ENCODE results near the gene CCDC12. TPM values are rescaled to one million over a fixed set of nuclear protein-coding genes. Genes with fewer than 3 reads are reported as not detected.

Gene CCDC12
- total and polyA plus RNA-seq, 2 donors (not counting 1 experiment from before 2014, with no cell fraction given): 84.0 to 97.3 TPM

DNA sequence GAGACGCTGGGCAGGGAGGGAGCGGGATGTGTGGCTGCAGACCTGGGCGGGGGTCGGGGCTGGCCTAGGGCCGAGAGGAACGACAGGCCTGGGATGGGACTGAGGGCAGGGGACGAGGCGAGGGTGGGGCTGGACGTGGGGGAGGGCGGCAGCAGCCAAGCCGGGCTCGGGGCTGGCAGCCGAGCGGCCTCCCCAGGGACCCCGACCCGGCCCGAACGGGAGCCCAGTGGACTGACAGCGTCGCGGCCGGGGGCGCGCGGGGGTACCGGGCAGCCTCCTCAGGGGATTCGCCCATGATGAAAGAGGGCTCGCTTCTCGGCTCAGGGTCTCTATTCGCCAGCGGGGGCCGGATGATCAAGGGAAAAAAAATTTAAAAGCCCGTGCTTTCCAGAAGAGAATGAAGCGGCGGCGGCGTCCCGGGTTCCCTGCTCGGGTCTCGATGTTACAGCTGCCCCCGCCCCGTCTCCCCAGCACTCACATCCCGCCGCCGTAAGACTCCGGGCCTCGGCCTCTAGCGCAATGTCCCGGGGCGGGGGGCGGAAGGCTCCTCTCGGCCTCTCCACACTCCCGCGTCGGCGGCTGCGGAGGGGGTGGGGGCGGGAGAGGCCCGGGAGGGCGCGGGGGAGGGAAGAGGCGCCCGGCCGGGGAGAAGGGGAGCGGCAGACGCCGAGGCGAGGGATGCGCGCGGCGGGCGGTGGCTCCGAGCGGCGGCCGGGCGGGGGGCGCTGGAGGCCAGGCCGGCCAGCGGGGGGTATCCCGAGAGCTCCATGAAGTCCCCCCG lies 94.8 kb downstream of the CCDC12 start:
- Histone ChIP-seq H3K4me2 (replicated peaks; ENCODE audit: low read depth, low read length, poor library complexity, severe bottlenecking) (peak overlapping the region; percentile 99), H3K27ac (ENCODE audit: low read length in 2 of 2) (no peak overlapping the region), H3K79me2 (ENCODE audit: control insufficient read depth, insufficient read depth, low read length) (no peaks in the 10 kb centered on the region), H3K4me3 (ENCODE audit: control extremely low read depth in 1 of 5, extremely low read depth in 1 of 5, insufficient read depth in 1 of 5, low read depth in 2 of 5, low read length in 4 of 5) (peak overlapping the region in 3 of 5 experiments; percentile 49 to 65 (median 53)), H2AFZ (ENCODE audit: insufficient read depth, low read depth, low read length, poor library complexity, severe bottlenecking) (peak overlapping the region; percentile 58), H3K27me3 (replicated peaks in 1 of 4; ENCODE audit: control extremely low read depth in 1 of 4, control insufficient read depth in 3 of 4, insufficient read depth in 4 of 4, low read length in 3 of 4) (peaks cover 0 to 50% (median 22%) of the 10 kb centered on the region in 4 experiments), H3K9ac (ENCODE audit: low read length) (peak overlapping the region; percentile 61), H4K20me1 (ENCODE audit: control insufficient read depth, insufficient read depth, low read length, poor library complexity, severe bottlenecking) (peaks cover 5% of the 10 kb centered on the region), H3K4me1 (ENCODE audit: control insufficient read depth in 2 of 2, insufficient read depth in 2 of 2, low read length in 2 of 2) (peaks cover 19 to 24% of the 10 kb centered on the region in 2 donors), H3K36me3 (replicated peaks in 1 of 2; ENCODE audit: control extremely low read depth in 1 of 2, control insufficient read depth in 1 of 2, extremely low read depth in 1 of 2, insufficient read depth in 2 of 2, low read length in 1 of 2) (no peaks in the 10 kb centered on the region), H3K9me3 (ENCODE audit: control extremely low read depth in 1 of 3, control insufficient read depth in 2 of 3, insufficient read depth in 1 of 3, low read length in 2 of 3) (no peaks in the 10 kb centered on the region)
- H3K4me1 Mint-ChIP-seq: peaks cover 16% of the 10 kb centered on the region
- DNase-seq (peak; percentile 40), ATAC-seq (ENCODE audit: low read depth) (peak; percentile 26)
- CTCF ChIA-PET: no interaction called here
- peak; percentile 56 for TF ChIP-seq EZH2 (IDR thresholded peaks at IDR 0.05; ENCODE audit: borderline replicate concordance, insufficient read depth, low read depth, low read length, poor library complexity, severe bottlenecking)
- TF ChIP-seq, protein P1, sequence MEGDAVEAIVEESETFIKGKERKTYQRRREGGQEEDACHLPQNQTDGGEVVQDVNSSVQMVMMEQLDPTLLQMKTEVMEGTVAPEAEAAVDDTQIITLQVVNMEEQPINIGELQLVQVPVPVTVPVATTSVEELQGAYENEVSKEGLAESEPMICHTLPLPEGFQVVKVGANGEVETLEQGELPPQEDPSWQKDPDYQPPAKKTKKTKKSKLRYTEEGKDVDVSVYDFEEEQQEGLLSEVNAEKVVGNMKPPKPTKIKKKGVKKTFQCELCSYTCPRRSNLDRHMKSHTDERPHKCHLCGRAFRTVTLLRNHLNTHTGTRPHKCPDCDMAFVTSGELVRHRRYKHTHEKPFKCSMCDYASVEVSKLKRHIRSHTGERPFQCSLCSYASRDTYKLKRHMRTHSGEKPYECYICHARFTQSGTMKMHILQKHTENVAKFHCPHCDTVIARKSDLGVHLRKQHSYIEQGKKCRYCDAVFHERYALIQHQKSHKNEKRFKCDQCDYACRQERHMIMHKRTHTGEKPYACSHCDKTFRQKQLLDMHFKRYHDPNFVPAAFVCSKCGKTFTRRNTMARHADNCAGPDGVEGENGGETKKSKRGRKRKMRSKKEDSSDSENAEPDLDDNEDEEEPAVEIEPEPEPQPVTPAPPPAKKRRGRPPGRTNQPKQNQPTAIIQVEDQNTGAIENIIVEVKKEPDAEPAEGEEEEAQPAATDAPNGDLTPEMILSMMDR (IDR thresholded peaks at IDR 0.05): no peak
- POLR2A ChIA-PET: no interaction called here
- peak overlapping the region; percentile 75 for H3K4me3 Mint-ChIP-seq
- no peak overlapping the region for H3K27ac Mint-ChIP-seq
- peaks cover 43% of the 10 kb centered on the region for H3K27me3 Mint-ChIP-seq
- 4% methylated on average over 72 of the region's 83 CpGs for WGBS (ENCODE audit: insufficient coverage)
- no peaks in the 10 kb centered on the region for H3K9me3 Mint-ChIP-seq (ENCODE audit: insufficient read depth)
- intact Hi-C loops (cut with micrococcal nuclease): no loop called here

Data from B cell (primary cell).